OCI-LY7 (cell line): ENCODE results near the gene CEP112.

Source experiments
- CTCF ChIP-seq: fragments of 200-600 bp; sonication (generic); conservative IDR thresholded peaks from 2 replicates; pipeline ENCODE4 v1.5.1; 2014; ENCODE audit warnings: mild to moderate bottlenecking, antibody characterized with exemption, low read length, moderate library complexity, mixed read lengths
- EZH2phosphoT487 ChIP-seq: fragments of 200-600 bp; sonication (generic); IDR thresholded peaks from 2 replicates; pipeline ENCODE4 v1.6.1; 2018; ENCODE audit warnings: low read depth, borderline replicate concordance, mild to moderate bottlenecking, mixed run types, antibody characterized with exemption, low read length, moderate library complexity, mixed read lengths

GRCh38 chr17:66192378-66192687 lies 400 bp upstream of the CEP112 start:
- TF ChIP-seq CTCF (no peak), EZH2phosphoT487 (no peak)
